ENCODE results near the gene SURF6. TPM values are rescaled to one million over a fixed set of nuclear protein-coding genes. Genes with fewer than 3 reads are reported as not detected.

The SURF6 gene
- polyA plus RNA-seq, 3 donors, result 0.75 to 12.9 (median 2.9) TPM

- H3K27me3 ChIP-seq (ENCODE audit: control insufficient read depth in 2 of 2, insufficient read depth in 2 of 2, low read length in 2 of 2), result no peaks in the 10 kb centered on the region
- no peaks in the 10 kb centered on the region for H3K4me1 ChIP-seq (ENCODE audit: control insufficient read depth in 1 of 2, insufficient read depth in 2 of 2, low read length in 2 of 2)
- H4K20me1 ChIP-seq (ENCODE audit: insufficient read depth, low read length), result no peaks in the 10 kb centered on the region
- Mint-ChIP-seq H3K36me3 (no peaks in the 10 kb centered on the region), H3K4me3 (no peak overlapping the region), H3K27ac (no peak overlapping the region), H3K9me3 (peaks cover 0 to 4% (median 0%) of the 10 kb centered on the region in 7 donors), H3K4me1 (peaks cover 5% of the 10 kb centered on the region), H3K27me3 (ENCODE audit: low read depth in 3 of 3) (peaks cover 5 to 15% (median 5%) of the 10 kb centered on the region in 3 donors)
- H3K79me2 ChIP-seq (ENCODE audit: insufficient read depth, low read length), result no peaks in the 10 kb centered on the region
- no peak overlapping the region for H2AFZ ChIP-seq (ENCODE audit: insufficient read depth, low read depth, low read length, poor library complexity, severe bottlenecking)
- H3K36me3 ChIP-seq (replicated peaks in 1 of 2; ENCODE audit: control insufficient read depth in 1 of 2, insufficient read depth in 2 of 2, low read length in 2 of 2), result no peaks in the 10 kb centered on the region
- no peak overlapping the region for H3K9ac ChIP-seq (ENCODE audit: insufficient read depth, low read length, poor library complexity, severe bottlenecking)
- H3K4me3 ChIP-seq (replicated peaks in 1 of 3; ENCODE audit: low read depth in 2 of 3, low read length in 3 of 3), result no peak overlapping the region
- H3K9me3 ChIP-seq (replicated peaks in 1 of 2; ENCODE audit: control insufficient read depth in 1 of 2, insufficient read depth in 1 of 2, low read length in 2 of 2), result no peaks in the 10 kb centered on the region
- H3K27ac ChIP-seq (ENCODE audit: low read depth in 1 of 2, low read length in 2 of 2), result no peak overlapping the region
- 54% methylated on average over 14 of the region's 14 CpGs for WGBS (ENCODE audit: insufficient coverage)
- intact Hi-C loops (cut with micrococcal nuclease), result no loop called here
- no peak overlapping the region for H3K4me2 ChIP-seq (replicated peaks; ENCODE audit: extremely low read depth, low read length, poor library complexity, severe bottlenecking)
- no peak for TF ChIP-seq CTCF (IDR thresholded peaks at IDR 0.05)
- no peak for DNase-seq
Observed at GRCh38 chr9:133322701-133323100, 13.3 kb downstream of the SURF6 start.

DNA sequence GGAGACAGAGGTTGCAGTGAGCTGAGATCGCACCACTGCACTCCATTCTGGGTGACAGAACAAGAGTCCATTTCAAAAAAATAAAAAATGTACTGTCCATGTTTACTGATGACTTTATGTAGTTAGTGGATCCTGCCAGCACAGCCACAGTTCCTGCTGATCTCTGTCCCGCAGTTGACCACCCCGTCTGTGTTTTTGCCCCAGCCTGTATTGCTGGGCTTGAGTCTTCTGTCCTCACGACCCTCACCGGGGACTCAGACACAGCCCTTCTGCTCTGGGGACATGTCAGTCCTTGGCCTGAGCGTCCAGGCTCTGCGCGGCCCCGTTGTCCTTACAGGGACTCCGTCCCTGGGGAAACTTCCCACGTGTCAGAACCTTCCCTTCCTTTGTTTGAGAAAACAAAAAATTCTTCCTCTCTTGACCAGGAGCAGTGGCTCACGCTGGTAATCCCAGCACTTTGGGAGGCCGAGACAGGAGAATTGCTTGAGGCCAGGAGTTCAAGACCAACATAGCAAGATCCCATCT lies 14.5 kb downstream of the SURF6 start:
- H3K4me1 Mint-ChIP-seq, result peaks cover 5% of the 10 kb centered on the region
- H3K79me2 ChIP-seq (ENCODE audit: insufficient read depth, low read length), result no peaks in the 10 kb centered on the region
- peaks cover 5 to 18% (median 7%) of the 10 kb centered on the region in 3 donors for H3K27me3 Mint-ChIP-seq (ENCODE audit: low read depth in 3 of 3)
- WGBS (ENCODE audit: insufficient coverage), result 96% methylated on average over 10 of the region's 13 CpGs
- H3K27ac Mint-ChIP-seq, result no peak overlapping the region
- no peaks in the 10 kb centered on the region for H3K4me1 ChIP-seq (ENCODE audit: control insufficient read depth in 1 of 2, insufficient read depth in 2 of 2, low read length in 2 of 2)
- no peaks in the 10 kb centered on the region for H3K27me3 ChIP-seq (ENCODE audit: control insufficient read depth in 2 of 2, insufficient read depth in 2 of 2, low read length in 2 of 2)
- no peak overlapping the region for H3K27ac ChIP-seq (ENCODE audit: low read depth in 1 of 2, low read length in 2 of 2)
- no peaks in the 10 kb centered on the region for H4K20me1 ChIP-seq (ENCODE audit: insufficient read depth, low read length)
- H3K4me3 Mint-ChIP-seq, result no peak overlapping the region
- H3K36me3 Mint-ChIP-seq, result no peaks in the 10 kb centered on the region
- H3K4me2 ChIP-seq (replicated peaks; ENCODE audit: extremely low read depth, low read length, poor library complexity, severe bottlenecking), result no peak overlapping the region
- intact Hi-C loops (cut with micrococcal nuclease), result no loop called here
- H3K9me3 ChIP-seq (replicated peaks in 1 of 2; ENCODE audit: control insufficient read depth in 1 of 2, insufficient read depth in 1 of 2, low read length in 2 of 2), result no peaks in the 10 kb centered on the region
- peaks cover 0 to 4% (median 0%) of the 10 kb centered on the region in 7 donors for H3K9me3 Mint-ChIP-seq
- no peak for TF ChIP-seq CTCF (IDR thresholded peaks at IDR 0.05)
- H3K9ac ChIP-seq (ENCODE audit: insufficient read depth, low read length, poor library complexity, severe bottlenecking), result no peak overlapping the region
- no peak overlapping the region for H2AFZ ChIP-seq (ENCODE audit: insufficient read depth, low read depth, low read length, poor library complexity, severe bottlenecking)
- H3K4me3 ChIP-seq (replicated peaks in 1 of 3; ENCODE audit: low read depth in 2 of 3, low read length in 3 of 3), result no peak overlapping the region
- H3K36me3 ChIP-seq (replicated peaks in 1 of 2; ENCODE audit: control insufficient read depth in 1 of 2, insufficient read depth in 2 of 2, low read length in 2 of 2), result no peaks in the 10 kb centered on the region
- no peak for DNase-seq
